ENCODE data around the gene PLPPR5. TPM values are rescaled to one million over a fixed set of nuclear protein-coding genes. Genes with fewer than 3 reads are reported as not detected.

PLPPR5 gene
- total and polyA plus RNA-seq, 10 of the 15 experiments (the other 5 are each of a cell fraction or from before 2014, with no cell fraction given) = under 0.01 to 0.11 (median 0.02) TPM; not detected in 7

Small RNA genes within 50 kb of the gene (small RNA-seq; reads per million reads assigned to genes)
- not detected for gene AL445433.1

All from GM12878 (cell line).